ENCODE data around the gene CMTM6. TPM values are rescaled to one million over a fixed set of nuclear protein-coding genes. Genes with fewer than 3 reads are reported as not detected.

CMTM6 gene
- total RNA-seq, 1 donor from 2014 or later: 28.0 TPM

DNA sequence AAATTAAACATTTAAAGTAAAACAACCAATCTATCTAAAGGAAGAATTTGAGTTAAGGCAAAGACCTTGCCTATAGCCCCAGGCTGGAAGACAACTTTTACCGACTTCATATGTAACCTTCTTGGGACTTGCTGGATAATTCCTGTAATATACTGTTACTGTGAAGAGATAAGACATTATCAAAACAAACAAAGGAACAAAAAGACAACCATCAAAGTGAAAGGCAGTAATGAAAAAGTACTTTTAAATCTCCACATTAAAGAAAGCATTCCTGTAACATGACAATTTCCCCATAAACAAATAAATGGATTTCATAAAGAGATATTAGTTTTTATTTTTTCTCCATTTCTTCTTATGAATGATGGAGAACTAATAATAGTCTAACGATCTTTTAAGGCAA is 2.4 kb downstream of the CMTM6 start:
- Histone ChIP-seq H3K4me1 (peaks cover 33% of the 10 kb centered on the region), H3K9me3 (no peaks in the 10 kb centered on the region), H3K36me3 (no peaks in the 10 kb centered on the region), H3K27me3 (no peaks in the 10 kb centered on the region), H3K4me3 (no peak overlapping the region), H3K27ac (no peak overlapping the region)
- TF ChIP-seq POLR2AphosphoS5 (IDR thresholded peaks at IDR 0.05; ENCODE audit: insufficient read depth in 1 of 2, low read depth in 1 of 2) (no peak), POLR2A (IDR thresholded peaks at IDR 0.05) (no peak)
- TF ChIP-seq, protein P1, sequence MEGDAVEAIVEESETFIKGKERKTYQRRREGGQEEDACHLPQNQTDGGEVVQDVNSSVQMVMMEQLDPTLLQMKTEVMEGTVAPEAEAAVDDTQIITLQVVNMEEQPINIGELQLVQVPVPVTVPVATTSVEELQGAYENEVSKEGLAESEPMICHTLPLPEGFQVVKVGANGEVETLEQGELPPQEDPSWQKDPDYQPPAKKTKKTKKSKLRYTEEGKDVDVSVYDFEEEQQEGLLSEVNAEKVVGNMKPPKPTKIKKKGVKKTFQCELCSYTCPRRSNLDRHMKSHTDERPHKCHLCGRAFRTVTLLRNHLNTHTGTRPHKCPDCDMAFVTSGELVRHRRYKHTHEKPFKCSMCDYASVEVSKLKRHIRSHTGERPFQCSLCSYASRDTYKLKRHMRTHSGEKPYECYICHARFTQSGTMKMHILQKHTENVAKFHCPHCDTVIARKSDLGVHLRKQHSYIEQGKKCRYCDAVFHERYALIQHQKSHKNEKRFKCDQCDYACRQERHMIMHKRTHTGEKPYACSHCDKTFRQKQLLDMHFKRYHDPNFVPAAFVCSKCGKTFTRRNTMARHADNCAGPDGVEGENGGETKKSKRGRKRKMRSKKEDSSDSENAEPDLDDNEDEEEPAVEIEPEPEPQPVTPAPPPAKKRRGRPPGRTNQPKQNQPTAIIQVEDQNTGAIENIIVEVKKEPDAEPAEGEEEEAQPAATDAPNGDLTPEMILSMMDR (IDR thresholded peaks at IDR 0.05): no peak
- intact Hi-C loops (cut with DNase I): no loop called here
- no peak for DNase-seq (ENCODE audit: extremely low spot score in 2 of 2)

DNA sequence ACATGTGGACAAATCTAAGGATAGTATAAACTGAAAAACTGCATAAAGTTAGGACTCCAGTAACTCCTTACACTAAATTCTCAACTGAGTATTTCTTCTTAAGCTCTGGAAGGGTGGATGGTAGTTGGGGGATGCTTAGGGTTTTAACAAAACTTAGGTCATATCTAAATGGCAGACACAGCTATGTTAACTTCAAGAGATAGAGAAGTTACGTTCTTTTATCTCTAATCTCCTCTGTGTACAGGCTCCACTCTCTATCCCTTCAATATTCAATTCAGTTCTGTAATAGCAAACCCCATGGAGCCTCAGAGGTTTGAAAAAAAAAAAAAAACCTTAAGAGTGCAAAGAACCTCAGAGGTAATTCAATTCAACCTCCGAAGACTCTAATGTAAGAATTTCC is 3.1 kb downstream of the CMTM6 start:
- H3K4me1 ChIP-seq: peaks cover 39% of the 10 kb centered on the region
- intact Hi-C loops (cut with DNase I): no loop called here

DNA sequence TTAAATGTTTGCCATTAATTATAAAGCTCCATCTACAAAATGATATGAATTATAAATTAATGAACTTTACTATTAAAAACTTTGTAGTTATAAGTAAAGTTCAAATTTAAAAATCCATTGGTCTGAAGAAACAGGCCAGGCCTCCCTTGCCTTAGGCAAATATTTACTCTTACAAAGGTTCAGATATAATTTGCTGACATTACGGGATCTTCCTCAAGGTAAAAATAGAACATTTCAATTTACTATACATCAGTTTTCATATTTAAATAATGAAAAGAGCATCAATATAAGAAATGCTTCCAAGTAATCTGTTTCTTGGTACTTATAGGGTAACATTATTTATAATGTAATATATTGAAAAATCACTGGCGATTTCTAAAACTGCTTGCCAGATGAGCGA is 3.7 kb downstream of the CMTM6 start:
- Histone ChIP-seq H3K27ac (no peak overlapping the region), H3K4me1 (peaks cover 44% of the 10 kb centered on the region), H3K9me3 (no peaks in the 10 kb centered on the region), H3K27me3 (no peaks in the 10 kb centered on the region), H3K4me3 (no peak overlapping the region), H3K36me3 (no peaks in the 10 kb centered on the region)
- no peak for DNase-seq (ENCODE audit: extremely low spot score in 2 of 2)
- intact Hi-C loops (cut with DNase I): no loop called here
- no peak for TF ChIP-seq POLR2A (IDR thresholded peaks at IDR 0.05)
- no peak for TF ChIP-seq POLR2AphosphoS5 (IDR thresholded peaks at IDR 0.05; ENCODE audit: insufficient read depth in 1 of 2, low read depth in 1 of 2)

More for the DNA sequence above, 3.1 kb downstream of the CMTM6 start:
- Histone ChIP-seq H3K27me3 (no peaks in the 10 kb centered on the region), H3K27ac (no peak overlapping the region), H3K36me3 (no peaks in the 10 kb centered on the region), H3K9me3 (no peaks in the 10 kb centered on the region), H3K4me3 (no peak overlapping the region)
- DNase-seq (ENCODE audit: extremely low spot score in 2 of 2): no peak
- TF ChIP-seq POLR2AphosphoS5 (IDR thresholded peaks at IDR 0.05; ENCODE audit: insufficient read depth in 1 of 2, low read depth in 1 of 2) (no peak), POLR2A (IDR thresholded peaks at IDR 0.05) (no peak)
- TF ChIP-seq, protein P1 (IDR thresholded peaks at IDR 0.05): no peak

DNA sequence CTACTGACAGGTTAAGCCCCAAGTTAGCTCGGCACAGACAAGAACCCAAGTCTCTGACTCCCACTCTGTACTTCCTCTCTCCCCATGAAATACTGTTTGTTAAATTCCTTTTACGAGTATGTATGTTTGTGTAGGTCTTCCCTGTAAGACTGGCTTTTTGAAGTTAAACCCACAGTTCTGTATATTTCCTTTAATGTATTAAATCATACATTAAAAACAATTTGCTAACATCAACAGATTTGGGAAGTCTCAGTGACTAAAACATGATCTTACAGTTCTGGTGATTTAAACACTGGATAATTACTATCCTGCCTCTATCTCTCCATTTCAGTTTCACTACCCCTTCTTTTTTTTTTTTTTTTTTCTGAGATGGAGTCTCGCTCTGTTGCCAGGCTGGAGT is 4.4 kb downstream of the CMTM6 start:
- no peak for DNase-seq (ENCODE audit: extremely low spot score in 2 of 2)
- Histone ChIP-seq H3K9me3 (no peaks in the 10 kb centered on the region), H3K27me3 (no peaks in the 10 kb centered on the region), H3K27ac (no peak overlapping the region), H3K4me1 (peaks cover 52% of the 10 kb centered on the region), H3K36me3 (no peaks in the 10 kb centered on the region), H3K4me3 (no peak overlapping the region)
- intact Hi-C loops (cut with DNase I): no loop called here
- TF ChIP-seq, protein P1 (IDR thresholded peaks at IDR 0.05): no peak
- TF ChIP-seq POLR2A (IDR thresholded peaks at IDR 0.05): no peak
- TF ChIP-seq POLR2AphosphoS5 (IDR thresholded peaks at IDR 0.05; ENCODE audit: insufficient read depth in 1 of 2, low read depth in 1 of 2): no peak

DNA sequence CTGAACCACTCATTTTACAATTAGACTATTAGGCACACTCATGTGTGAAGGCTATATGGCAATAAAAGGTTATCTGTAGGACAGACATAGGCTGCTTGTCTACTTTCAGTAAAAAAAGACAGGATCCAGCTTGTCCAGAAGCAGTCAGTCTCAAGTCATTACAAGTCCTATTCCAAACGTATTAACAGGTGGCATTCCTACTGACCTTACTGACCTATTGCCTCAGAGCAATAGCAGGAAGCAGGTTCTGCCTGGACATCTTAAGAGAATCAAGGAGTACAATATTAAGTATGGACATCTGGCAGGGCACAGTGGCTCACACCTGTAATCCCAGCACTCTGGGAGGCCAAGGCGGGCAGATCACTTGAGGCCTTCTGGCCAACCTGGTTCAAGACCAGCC is 7.0 kb downstream of the CMTM6 start:
- no peak for DNase-seq (ENCODE audit: extremely low spot score in 2 of 2)
- H3K36me3 ChIP-seq: peaks cover 0 to 4% of the 10 kb centered on the region in 2 donors
- H3K27me3 ChIP-seq: no peaks in the 10 kb centered on the region
- intact Hi-C loops (cut with DNase I): no loop called here
- TF ChIP-seq, protein P1 (IDR thresholded peaks at IDR 0.05): no peak
- no peak for TF ChIP-seq POLR2A (IDR thresholded peaks at IDR 0.05)
- TF ChIP-seq POLR2AphosphoS5 (IDR thresholded peaks at IDR 0.05; ENCODE audit: insufficient read depth in 1 of 2, low read depth in 1 of 2): no peak
- no peak overlapping the region for H3K4me3 ChIP-seq
- no peak overlapping the region for H3K27ac ChIP-seq
- no peaks in the 10 kb centered on the region for H3K9me3 ChIP-seq
- peaks cover 54% of the 10 kb centered on the region for H3K4me1 ChIP-seq

All from vagina (tissue), 2 donors.